WTC11 (cell line): Measurements from ENCODE around the gene PI4KA. TPM values are rescaled to one million over a fixed set of nuclear protein-coding genes. Genes with fewer than 3 reads are reported as not detected.

ENCODE experiments used
- ATAC-seq: fragments of 200-7000 bp; cut with Tn5 transposase; 2 replicates; pipeline ENCODE4 v1.10.0; 2021; ENCODE audit warnings: mild to moderate bottlenecking, moderate library complexity
- CTCF ChIA-PET: fragments of 300-600 bp; sonication (Branson Sonifier 250); formaldehyde crosslinking; loops from one replicate; lab custom pipeline; 2021; ENCODE audit warnings: antibody characterized with exemption; lab: Charles Lee
- POLR2A ChIA-PET: fragments of 350-600 bp; sonication (Branson Sonifier 250); formaldehyde crosslinking; loops from one replicate; lab custom pipeline; 2021; ENCODE audit warnings: antibody characterized with exemption; lab: Charles Lee
- DNase-seq: peaks from one replicate; pipeline ENCODE4 v3.0.0; 2021; ENCODE audit warnings: low spot score
- H3K27ac Mint-ChIP-seq: 2 replicates; pipeline ENCODE4 v1.8.0; 2021; ENCODE audit warnings: mixed read lengths
- H3K27me3 Mint-ChIP-seq: 2 replicates; pipeline ENCODE4 v1.8.0; 2021; ENCODE audit warnings: low read depth, mild to moderate bottlenecking, moderate library complexity, mixed read lengths
- H3K36me3 Mint-ChIP-seq: 2 replicates; pipeline ENCODE4 v1.8.0; 2021; ENCODE audit warnings: mixed read lengths
- H3K4me1 Mint-ChIP-seq: 2 replicates; pipeline ENCODE4 v1.8.0; 2022; ENCODE audit warnings: mixed read lengths
- H3K4me3 Mint-ChIP-seq: 2 replicates; pipeline ENCODE4 v1.8.0; 2021; ENCODE audit warnings: mild to moderate bottlenecking, moderate library complexity, mixed read lengths
- H3K9me3 Mint-ChIP-seq: 2 replicates; pipeline ENCODE4 v1.8.0; 2021; ENCODE audit warnings: mixed read lengths
- AFF4 ChIP-seq: sonication (generic); formaldehyde crosslinking; IDR thresholded peaks from 2 replicates; pipeline ENCODE4 v1.8.1; 2023; ENCODE audit warnings: mild to moderate bottlenecking, missing genetic modification reagents, borderline replicate concordance
- ARID4B ChIP-seq: sonication (generic); formaldehyde crosslinking; IDR thresholded peaks from 2 replicates; pipeline ENCODE4 v1.8.0; 2023; ENCODE audit warnings: missing genetic modification reagents, mild to moderate bottlenecking, borderline replicate concordance
- ATF3 ChIP-seq: sonication (generic); formaldehyde crosslinking; conservative IDR thresholded peaks from 2 replicates; pipeline ENCODE4 v1.8.1; 2022; ENCODE audit warnings: mild to moderate bottlenecking, missing genetic modification reagents
- CDX4 ChIP-seq: fragments of 250-450 bp; sonication (Bioruptor Pico); IDR thresholded peaks from 2 replicates; pipeline ENCODE4 v1.9.0; 2021; ENCODE audit warnings: moderate library complexity, mild to moderate bottlenecking, inconsistent platforms, borderline replicate concordance
- CREM ChIP-seq: sonication (generic); formaldehyde crosslinking; IDR thresholded peaks from 2 replicates; pipeline ENCODE4 v1.8.1; 2022; ENCODE audit warnings: mild to moderate bottlenecking, missing genetic modification reagents, moderate library complexity
- CTCF ChIP-seq: fragments of 200-600 bp; IDR thresholded peaks from 2 replicates; pipeline ENCODE4 v1.8.0; 2022; ENCODE audit warnings: antibody characterized with exemption
- E2F5 ChIP-seq: sonication (generic); formaldehyde crosslinking; IDR thresholded peaks from 2 replicates; pipeline ENCODE4 v1.8.1; 2022; ENCODE audit warnings: mild to moderate bottlenecking, moderate library complexity, missing genetic modification reagents
- ETV6 ChIP-seq: sonication (generic); formaldehyde crosslinking; IDR thresholded peaks from 2 replicates; pipeline ENCODE4 v1.8.1; 2022; ENCODE audit warnings: mild to moderate bottlenecking, missing genetic modification reagents
- FOXP1 ChIP-seq: sonication (generic); formaldehyde crosslinking; IDR thresholded peaks from 2 replicates; pipeline ENCODE4 v1.8.0; 2022; ENCODE audit warnings: missing genetic modification reagents, mild to moderate bottlenecking, moderate library complexity, borderline replicate concordance
- JAZF1 ChIP-seq: fragments of 250-450 bp; sonication (Bioruptor Pico); IDR thresholded peaks from 2 replicates; pipeline ENCODE4 v1.9.0; 2021; ENCODE audit warnings: moderate library complexity, mild to moderate bottlenecking, inconsistent platforms
- MLX ChIP-seq: sonication (generic); formaldehyde crosslinking; IDR thresholded peaks from 2 replicates; pipeline ENCODE4 v1.8.1; 2023; ENCODE audit warnings: mild to moderate bottlenecking, missing genetic modification reagents, moderate library complexity
- NFE2L1 ChIP-seq: sonication (generic); formaldehyde crosslinking; IDR thresholded peaks from 2 replicates; pipeline ENCODE4 v1.8.1; 2023; ENCODE audit warnings: missing genetic modification reagents
- NFYB ChIP-seq: sonication (generic); formaldehyde crosslinking; conservative IDR thresholded peaks from 2 replicates; pipeline ENCODE4 v1.8.0; 2022; ENCODE audit warnings: low read depth, missing genetic modification reagents
- SMAD3 ChIP-seq: sonication (generic); formaldehyde crosslinking; IDR thresholded peaks from 2 replicates; pipeline ENCODE4 v1.8.0; 2022; ENCODE audit warnings: missing genetic modification reagents, mild to moderate bottlenecking, borderline replicate concordance
- ZBTB21 ChIP-seq: sonication (generic); formaldehyde crosslinking; IDR thresholded peaks from 2 replicates; pipeline ENCODE4 v1.8.1; 2023; ENCODE audit warnings: mild to moderate bottlenecking, missing genetic modification reagents, borderline replicate concordance
- ZMAT4 ChIP-seq: fragments of 250-450 bp; sonication (Bioruptor Pico); IDR thresholded peaks from 2 replicates; pipeline ENCODE4 v1.9.0; 2021; ENCODE audit warnings: mild to moderate bottlenecking
- ZNF263 ChIP-seq: sonication (generic); formaldehyde crosslinking; IDR thresholded peaks from 2 replicates; pipeline ENCODE4 v1.8.1; 2022; ENCODE audit warnings: low read depth, mild to moderate bottlenecking, moderate library complexity, missing genetic modification reagents
- ZNF425 ChIP-seq: fragments of 250-450 bp; sonication (Bioruptor Pico); conservative IDR thresholded peaks from 2 replicates; pipeline ENCODE4 v1.9.0; 2021; ENCODE audit warnings: mild to moderate bottlenecking
- ZNF671 ChIP-seq: fragments of 250-450 bp; sonication (Bioruptor Pico); IDR thresholded peaks from 2 replicates; pipeline ENCODE4 v1.8.0; 2021; ENCODE audit warnings: mild to moderate bottlenecking
- total RNA-seq: library from RNA; stranded (reverse); gene quantifications from 3 replicates; pipeline ENCODE4 v1.2.3, GENCODE V29; 2021

The PI4KA gene
- total RNA-seq, 1 experiment from 2014 or later, result 45.5 TPM

- CTCF ChIA-PET, result interaction anchor here (0.6 to 1.3 kb wide), 2 partner anchors 53 to 57 kb away, joined by 3 read pairs; no protein-coding TSS in a partner anchor
- Mint-ChIP-seq H3K4me3 (no peak overlapping the region), H3K27me3 (no peaks in the 10 kb centered on the region), H3K27ac (no peak overlapping the region), H3K9me3 (no peaks in the 10 kb centered on the region), H3K4me1 (no peaks in the 10 kb centered on the region), H3K36me3 (peaks cover 8% of the 10 kb centered on the region)
- POLR2A ChIA-PET, result interaction anchor here (0.7 kb wide), 1 partner anchor 168 kb away, joined by 10 read pairs; no protein-coding TSS in a partner anchor
- ATAC-seq (no peak), DNase-seq (no peak)
- TF ChIP-seq ZNF263 (CRISPR knock-in tag) (no peak), ZBTB21 (CRISPR knock-in tag) (no peak), ZNF425 (no peak), CREM (CRISPR knock-in tag) (no peak), ZNF671 (CRISPR knock-in tag) (no peak), ETV6 (CRISPR knock-in tag) (no peak), NFE2L1 (CRISPR knock-in tag) (no peak), AFF4 (CRISPR knock-in tag) (no peak), MLX (no peak), CTCF (no peak), ARID4B (CRISPR knock-in tag) (no peak), ZMAT4 (no peak), SMAD3 (no peak), JAZF1 (no peak), NFYB (no peak), E2F5 (no peak), CDX4 (no peak), ATF3 (no peak), FOXP1 (no peak)
These were observed 25.4 kb downstream of the PI4KA start for GRCh38 chr22:20833225-20833665.
